Renal cortex interstitium (tissue), 15 donors: Measurements from ENCODE around the gene ZBTB20. TPM values are rescaled to one million over a fixed set of nuclear protein-coding genes. Genes with fewer than 3 reads are reported as not detected.
A peak's percentile ranks its signal among the peaks of the same experiment; 100 is the strongest.
"Not testable (repeated sequence)": the region's sequence is repeated elsewhere in the genome, so short reads cannot be mapped to it uniquely, and the experiment has no call there.

ENCODE experiments used
- DNase-seq, 11 donors: peaks; one replicate each; pipeline ENCODE4 v3.0.0-alpha.2; 2013; ENCODE audit warnings: low read depth in 9 of 11, low spot score in 4 of 11; ENCODE audit errors: extremely low read depth in 1 of 11
- long read RNA-seq, 16 experiments: transcript quantifications; one replicate each; lab custom pipeline, GENCODE V29; 2026
- polyA plus RNA-seq, 3 donors: library from polyadenylated mRNA; unstranded; fragments of 120-200 nt; gene quantifications; one replicate each; pipeline ENCODE4 v1.2.1, GENCODE V29; 2013; ENCODE audit not compliant: insufficient read length in 3 of 3

Gene ZBTB20
- polyA plus RNA-seq, result 1 to 10 TPM; 5.5 to 6.9 (median 6.6) TPM
- long read RNA-seq, donor 1, result 0 reads
- long read RNA-seq, donor 2, result 0 reads
- long read RNA-seq, donor 3, result 0 reads
- long read RNA-seq, donor 4, result 0 reads
- long read RNA-seq, donor 5, result 0 reads
- long read RNA-seq, donor 6, result 0 reads
- long read RNA-seq, donor 7, result 0 reads
- long read RNA-seq, donor 8, result 0 reads
- long read RNA-seq, donor 9, partial matches to known transcripts, result 0 of 1 reads
- long read RNA-seq, donor 9, other reads (novel, unspliced or antisense), result 0 of 1 reads
- long read RNA-seq, donor 10, result 0 reads
- long read RNA-seq, donor 11, result 0 reads
- long read RNA-seq, donor 12, result 0 reads
- long read RNA-seq, donor 13, result 0 reads
- long read RNA-seq, donor 14, result 0 reads
- long read RNA-seq, donor 15, result 0 reads
- long read RNA-seq, donor 16, result 0 reads

GRCh38 chr3:115146418-115147328 lies at the start of gene ZBTB20:
TSS of gene ZBTB20 (minus strand) at chr3:115147288.
- DNase-seq, result peak in 10 of 11 donors; percentile 43 to 70 (median 60)

DNA sequence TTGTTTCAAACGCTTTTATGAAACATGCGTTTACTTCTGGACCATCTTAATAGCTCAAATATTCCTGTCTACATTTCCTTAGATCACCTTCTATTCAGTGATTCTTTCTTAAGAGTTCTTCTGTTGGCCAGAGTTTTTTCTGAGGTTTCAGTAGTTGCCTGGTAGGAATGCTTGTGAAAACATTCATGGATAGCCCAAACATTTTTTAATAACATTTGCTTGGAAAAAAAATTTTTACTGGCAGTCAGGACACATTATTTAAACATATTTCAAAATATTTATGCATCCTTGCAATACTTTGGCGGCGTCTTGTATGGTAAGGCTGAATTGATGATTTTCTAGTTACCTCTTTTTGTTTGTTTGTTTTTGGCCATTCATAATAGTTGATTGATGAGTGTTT lies 47.4 kb upstream of the ZBTB20 start:
- no peak for DNase-seq

- no peak for DNase-seq
These were observed 43.7 kb upstream of the ZBTB20 start for GRCh38 chr3:115190747-115191146.

DNA sequence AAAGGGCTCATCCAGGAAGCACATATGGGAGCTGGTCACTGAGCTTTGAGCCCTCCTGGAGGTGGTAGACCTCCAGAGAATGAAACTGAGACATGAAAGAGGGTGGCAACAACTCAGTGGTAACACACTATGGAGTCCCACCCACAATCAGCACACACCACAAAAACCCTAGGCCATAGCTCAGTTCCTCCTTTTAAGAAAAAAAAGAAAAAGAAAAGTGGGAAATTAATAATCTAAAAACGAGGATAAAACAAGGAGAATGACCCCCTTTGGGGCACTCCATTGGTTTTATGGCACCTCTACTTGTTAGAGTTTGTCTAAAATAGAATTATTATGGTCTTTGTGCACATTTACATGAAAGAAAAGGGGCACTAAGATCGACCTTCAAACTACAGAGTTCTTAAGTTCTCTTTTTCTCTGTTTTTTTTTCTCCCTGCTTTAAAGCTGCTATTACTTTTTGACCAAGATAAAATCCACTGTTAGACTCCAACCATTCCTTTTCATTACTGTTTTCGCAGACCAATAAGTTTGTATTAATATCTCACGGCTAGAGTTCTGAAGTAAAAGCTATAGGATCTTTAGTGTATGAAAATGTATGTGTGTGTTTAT lies 40.2 kb upstream of the ZBTB20 start:
- DNase-seq, result no peak

- no peak for DNase-seq
These were observed 39.5 kb upstream of the ZBTB20 start for GRCh38 chr3:115186351-115187148.

- not testable (repeated sequence) for DNase-seq
These were observed 37.9 kb upstream of the ZBTB20 start for GRCh38 chr3:115184859-115185572.

GRCh38 chr3:115178930-115179329 lies 31.8 kb upstream of the ZBTB20 start:
- not testable (repeated sequence) for DNase-seq

DNA sequence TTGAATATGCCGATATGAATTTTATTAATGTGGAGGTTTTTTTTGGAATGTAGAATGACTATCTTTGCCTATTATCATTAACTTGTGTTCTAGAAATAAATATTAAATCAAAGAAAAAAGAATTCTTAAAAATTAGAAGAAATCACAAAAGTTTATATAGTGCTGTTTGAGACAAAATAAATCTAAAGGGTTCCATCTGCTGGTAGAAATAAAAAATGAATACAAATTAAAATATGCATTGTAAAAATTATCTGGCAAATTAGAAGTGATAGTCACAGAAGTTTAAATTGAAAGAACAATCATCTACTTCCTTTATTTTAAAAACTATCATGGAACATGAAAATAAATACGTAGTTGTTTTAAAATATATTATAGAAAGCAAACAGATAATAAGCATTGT lies 22.7 kb upstream of the ZBTB20 start:
- no peak for DNase-seq

DNA sequence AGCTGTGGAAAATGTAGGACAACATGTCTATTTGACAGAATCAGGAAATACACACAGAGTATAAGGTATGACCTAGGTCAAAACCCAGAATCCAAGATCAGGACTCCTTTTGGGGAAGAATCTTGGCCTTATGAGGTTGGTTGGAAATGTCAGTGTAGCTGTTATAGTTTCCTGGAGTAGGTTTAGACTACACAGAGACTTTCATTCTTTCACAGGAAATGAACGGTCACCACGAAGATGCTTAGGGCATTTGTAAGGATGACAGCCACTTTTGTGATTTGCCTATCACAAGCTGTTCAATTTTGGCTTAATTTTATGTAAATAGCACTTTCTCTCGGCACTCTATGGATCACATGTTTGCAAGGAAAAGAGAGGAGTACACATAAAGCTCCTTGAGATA lies 18.6 kb upstream of the ZBTB20 start:
- no peak for DNase-seq

GRCh38 chr3:115165266-115165665 lies 18.2 kb upstream of the ZBTB20 start:
- no peak for DNase-seq

DNA sequence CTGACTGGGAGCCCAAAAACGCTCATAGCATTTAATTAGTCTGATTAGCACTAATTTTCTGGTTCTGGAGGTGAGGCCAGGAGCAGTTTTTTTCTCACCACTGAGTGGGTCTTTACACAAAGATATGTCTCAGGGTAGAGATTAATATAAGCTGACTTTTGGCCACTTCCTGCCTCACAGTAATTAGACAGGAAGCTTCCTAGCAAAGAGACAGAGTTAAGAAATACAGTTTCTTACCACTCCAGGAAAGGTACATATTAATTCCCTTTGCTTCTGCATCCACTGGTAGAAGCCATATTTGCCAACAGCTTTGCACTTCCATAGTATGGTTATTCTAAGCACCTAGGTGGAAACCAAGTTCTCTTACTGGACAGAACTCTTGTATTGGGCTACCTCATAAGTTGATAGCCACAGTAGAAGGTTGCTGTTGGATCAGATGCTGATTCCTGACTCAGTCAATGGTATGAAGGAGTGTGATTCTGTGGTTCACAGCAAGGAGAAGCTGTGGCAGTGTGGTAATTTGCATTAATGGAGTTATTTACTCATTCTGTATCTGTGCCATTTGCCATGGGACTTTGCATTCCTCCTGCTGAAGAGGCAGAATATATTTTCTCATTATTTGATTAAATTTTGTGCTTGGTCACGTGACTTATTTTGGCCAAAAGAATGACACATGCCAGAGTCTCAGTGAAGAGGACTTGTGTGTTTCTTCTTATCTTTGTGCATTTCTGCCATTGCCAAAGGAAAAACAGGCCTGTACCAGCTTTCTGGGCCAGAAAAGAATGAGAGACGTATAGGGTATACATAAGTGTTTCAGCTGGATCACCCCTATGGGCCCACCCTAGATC lies 17.5 kb upstream of the ZBTB20 start:
- DNase-seq, result no peak

DNA sequence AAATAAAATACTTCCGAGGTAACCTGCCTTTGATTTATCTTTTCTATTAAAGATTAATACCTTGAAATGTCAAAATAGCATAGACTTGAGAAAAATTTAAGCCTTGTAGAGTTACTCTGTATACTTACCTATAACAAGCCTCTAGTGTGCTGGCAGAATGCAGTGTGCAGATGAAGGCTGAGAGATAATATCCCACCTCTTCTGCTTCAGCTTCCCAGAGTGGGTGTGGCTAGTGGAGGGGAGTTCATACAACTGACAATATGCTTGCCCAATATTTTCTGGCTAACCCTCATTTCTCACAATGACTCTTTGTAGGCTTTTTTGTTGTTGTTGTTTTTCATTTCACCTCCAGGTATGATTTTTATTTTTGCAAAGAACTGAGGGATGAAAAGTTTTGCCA lies 15.7 kb upstream of the ZBTB20 start:
- DNase-seq, result no peak

GRCh38 chr3:115161866-115162265 lies 14.8 kb upstream of the ZBTB20 start:
- no peak for DNase-seq

DNA sequence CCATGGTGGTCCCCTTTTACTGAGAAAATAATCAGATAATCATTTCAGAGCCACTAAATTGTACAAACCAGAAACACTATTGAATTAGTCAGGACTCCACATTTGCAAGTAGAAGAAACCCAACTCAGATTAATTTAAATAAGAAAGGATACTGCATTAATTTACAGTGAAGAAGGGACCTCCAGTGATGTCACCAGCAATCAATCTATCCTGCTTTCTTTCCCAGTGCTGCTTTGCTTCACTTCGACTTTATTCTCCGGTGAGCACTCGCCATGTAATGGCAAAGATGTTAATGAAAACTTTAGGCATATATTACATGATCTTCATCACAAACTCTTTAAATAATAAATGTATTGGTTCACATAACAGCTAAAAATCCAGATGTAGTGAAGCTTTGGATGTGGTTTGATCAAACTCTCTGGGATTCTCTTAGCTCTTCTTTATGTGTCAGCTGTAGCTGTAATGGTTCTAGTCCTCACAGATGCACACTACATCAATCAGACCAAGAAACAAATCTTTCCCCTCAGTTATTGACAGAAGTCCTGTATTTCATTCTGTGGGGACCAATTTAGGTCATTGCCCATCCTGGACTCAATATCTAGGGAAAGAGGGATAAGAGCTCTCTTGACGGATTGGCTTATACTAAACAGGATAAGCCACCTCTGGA lies 14.2 kb upstream of the ZBTB20 start:
- DNase-seq, result no peak

GRCh38 chr3:115160295-115160694 lies 13.2 kb upstream of the ZBTB20 start:
- no peak for DNase-seq

DNA sequence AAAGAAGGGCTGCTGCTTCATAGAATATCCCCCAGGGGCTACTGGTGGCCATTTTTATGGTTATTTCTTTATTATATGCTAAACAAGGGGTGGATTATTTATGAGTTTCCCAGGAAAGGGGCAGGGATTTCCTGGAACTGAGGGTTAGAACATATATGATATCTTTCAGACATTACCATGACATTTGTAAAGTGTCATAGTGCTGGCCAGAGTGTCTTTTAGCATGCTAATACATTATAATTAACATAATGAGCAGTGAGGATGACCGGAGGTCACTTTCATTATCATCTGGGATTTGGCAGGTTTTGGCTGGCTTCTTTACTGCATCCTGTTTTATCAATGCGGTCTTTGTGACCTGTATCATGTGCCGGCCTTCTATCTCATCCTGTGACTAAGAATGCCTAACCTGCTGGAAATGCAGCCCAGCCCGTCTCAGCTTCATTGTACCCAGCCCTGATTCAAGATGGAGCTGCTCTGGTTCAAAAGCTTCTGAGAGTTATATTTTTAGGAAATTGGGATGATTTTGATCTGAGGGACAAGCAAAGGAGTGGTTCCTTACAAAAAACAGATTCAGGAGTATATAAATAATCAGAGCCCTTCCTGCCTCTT lies 9.1 kb upstream of the ZBTB20 start:
- no peak for DNase-seq

DNA sequence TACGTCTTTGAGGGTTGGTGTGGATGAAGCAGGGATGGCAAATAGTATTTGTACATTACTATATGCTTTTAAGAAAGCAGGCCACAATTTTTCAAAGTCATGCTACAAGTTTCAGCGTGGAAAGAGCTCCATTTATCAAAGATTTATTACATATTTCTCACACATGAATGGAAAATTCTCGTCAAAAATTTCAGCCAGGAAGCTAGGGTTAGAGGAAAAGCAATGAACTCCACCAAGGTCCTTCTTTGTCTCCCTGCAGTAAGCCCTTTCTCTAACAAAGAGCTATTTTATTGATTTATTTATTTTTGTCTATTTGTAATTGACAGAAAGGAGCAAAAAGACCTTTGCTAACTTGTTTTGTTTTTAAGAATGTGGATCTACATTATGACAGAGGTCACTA lies 7.5 kb upstream of the ZBTB20 start:
- DNase-seq, result no peak
